GM12864 (cell line): ENCODE results near the gene ARVCF.

Experiments
- DNase-seq: peaks from one replicate; pipeline ENCODE4 v3.0.0-alpha.2; 2011; ENCODE audit warnings: low read depth
- H3K4me3 ChIP-seq: 2 replicates; pipeline ENCODE4 v1.5.1; 2011; ENCODE audit warnings: mild to moderate bottlenecking, low read depth, low read length, control low read depth
- CTCF ChIP-seq: IDR thresholded peaks from 2 replicates; pipeline ENCODE4 v1.5.1; 2011; ENCODE audit warnings: low read depth, mild to moderate bottlenecking, moderate library complexity, low read length, control low read depth, inconsistent platforms; ENCODE audit errors: missing control alignments

The ARVCF gene

DNA sequence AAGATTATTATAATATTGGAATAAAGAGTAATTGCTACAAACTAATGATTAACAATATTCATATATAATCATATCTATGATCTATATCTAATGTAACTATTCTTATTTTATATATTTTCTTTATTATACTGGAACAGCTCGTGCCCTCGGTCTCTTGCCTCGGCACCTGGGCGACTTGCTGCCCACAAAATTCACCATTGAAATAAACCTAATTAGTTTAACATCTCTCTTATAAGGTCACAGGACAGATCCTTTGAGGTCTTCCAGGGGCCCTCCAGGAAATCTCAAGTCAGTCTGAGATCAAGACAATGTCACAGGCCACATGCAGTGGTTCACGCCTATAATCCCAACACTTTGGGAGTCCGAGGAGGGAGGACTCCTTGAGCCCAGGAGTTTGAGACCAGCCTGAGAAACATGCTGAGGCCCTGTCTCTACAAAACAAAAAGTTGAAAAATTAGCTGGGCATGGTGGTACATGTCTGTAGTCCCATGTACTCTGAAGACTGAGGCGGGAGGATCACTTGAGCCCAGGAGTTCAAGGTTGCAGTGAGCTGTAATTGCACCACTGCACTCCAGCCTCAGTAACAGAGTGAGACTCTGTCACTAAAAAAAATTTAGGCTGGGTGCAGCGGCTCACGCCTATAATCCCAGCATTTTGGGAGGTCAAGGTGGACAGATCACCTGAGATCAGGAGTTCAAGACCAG, 68.4 kb downstream of the ARVCF start:
- H3K4me3 ChIP-seq = no peak overlapping the region
- DNase-seq = no peak
- TF ChIP-seq CTCF = no peak

GRCh38 chr22:19943082-19944026, 73.3 kb downstream of the ARVCF start:
- no peak for DNase-seq
- peak; percentile 11 for TF ChIP-seq CTCF
- peak overlapping the region; percentile 69 for H3K4me3 ChIP-seq

DNA sequence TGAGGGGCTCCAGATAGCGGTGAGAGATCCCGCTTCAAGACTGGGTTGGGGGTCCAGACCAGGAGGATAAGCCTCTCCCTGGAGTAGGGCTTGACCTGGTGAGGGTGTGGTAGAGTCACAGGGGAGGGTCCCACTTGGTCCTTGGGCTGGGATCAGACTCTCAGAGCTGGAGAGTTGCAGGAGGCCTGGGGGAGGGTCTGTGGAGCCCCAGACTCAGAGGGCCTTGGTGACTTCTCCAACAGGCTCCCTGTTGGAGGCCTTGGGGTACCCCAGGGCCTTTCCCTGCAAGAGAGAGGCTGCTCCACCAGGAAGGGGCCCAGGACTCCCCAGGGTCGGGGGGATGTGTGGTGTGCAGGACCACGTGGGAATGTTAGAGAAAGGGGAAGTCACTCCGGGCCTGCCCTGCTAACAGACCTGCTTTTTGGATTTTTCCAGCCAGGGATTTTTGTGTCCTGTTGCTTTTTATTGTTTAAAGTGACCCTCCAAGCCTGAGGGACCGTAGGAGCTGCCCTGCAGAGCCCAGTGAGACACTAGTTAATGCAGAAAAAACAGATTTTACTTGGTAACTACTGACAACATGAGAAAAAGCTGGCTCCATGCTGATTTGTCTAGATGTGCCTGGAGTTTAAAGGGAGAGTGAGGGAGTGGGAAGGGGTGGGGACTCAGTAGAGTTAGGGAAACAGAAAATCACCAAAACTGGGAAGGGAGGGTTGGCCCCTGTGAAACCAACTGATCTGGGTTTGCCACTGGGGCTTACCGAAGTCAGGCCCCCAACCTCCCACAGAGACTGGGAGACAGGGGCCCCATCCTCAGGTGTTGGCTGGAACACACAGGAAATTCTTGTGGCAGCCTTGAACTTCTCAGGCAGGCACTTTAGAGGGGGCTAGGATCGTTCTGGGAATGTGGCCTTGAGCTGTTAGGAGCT, 74.2 kb downstream of the ARVCF start:
- no peak for DNase-seq
- TF ChIP-seq CTCF = no peak
- H3K4me3 ChIP-seq = peak overlapping the region; percentile 69

- no peak for TF ChIP-seq CTCF
- peak within 1 kb of the TSS; percentile 69 for H3K4me3 ChIP-seq
- DNase-seq = no peak
These were observed 75.1 kb downstream of the ARVCF start, which contains the start of the genes COMT and TXNRD2 for GRCh38 chr22:19941365-19942082. Gene COMT (plus strand): TSS chr22:19941772. CDS start chr22:19962527, 20,755 bp downstream. Gene TXNRD2 (minus strand): TSS chr22:19941818. CDS start chr22:19941803, 15 bp downstream.

DNA sequence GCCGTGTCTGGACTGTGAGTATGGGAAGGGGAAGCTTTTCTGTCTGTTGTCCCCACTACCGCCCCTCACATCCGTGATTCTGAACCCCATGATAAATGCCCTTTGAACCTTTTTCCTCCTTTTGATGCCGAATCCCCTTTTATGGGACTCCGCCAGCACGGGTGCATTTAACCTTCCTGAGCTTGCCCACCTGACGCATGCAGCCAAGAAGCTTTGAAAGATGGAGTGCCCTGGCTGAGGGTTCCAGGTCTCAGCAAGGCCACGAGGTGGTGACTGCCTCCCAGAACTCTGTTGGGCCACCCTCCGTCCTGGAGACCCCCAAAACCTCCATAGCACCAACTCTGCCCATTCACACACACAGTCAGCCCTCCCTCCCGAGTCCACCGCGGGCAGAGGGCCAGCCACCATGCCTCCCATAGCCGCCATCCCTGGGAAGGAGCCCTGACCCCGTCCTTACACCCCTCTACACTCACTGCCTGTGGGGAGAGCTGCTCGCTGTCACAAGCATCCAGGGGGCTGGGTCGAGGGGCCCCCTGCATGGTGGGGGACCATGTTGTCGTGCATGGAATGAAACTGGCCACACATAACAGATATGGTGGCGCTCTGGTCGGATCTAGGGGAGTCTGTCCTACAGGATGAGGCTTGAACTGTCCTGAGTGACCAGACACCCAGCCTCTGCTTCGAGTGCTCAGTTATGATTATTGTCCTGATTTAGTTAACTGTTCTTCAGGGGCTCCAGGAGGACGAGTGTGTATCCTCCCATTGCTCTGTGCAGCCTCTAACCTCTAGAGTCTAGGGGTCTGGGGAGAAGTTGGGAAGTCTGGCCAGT, 75.9 kb downstream of the ARVCF start:
- H3K4me3 ChIP-seq = peak overlapping the region; percentile 69
- no peak for TF ChIP-seq CTCF
- no peak for DNase-seq
